GF-D8 (cell line): ENCODE measurements around the gene GPX1.

Experiments
- DNase-seq: peaks from one replicate; lab custom pipeline; 2025; lab: John Stamatoyannopoulos, UW

The GPX1 gene

DNA sequence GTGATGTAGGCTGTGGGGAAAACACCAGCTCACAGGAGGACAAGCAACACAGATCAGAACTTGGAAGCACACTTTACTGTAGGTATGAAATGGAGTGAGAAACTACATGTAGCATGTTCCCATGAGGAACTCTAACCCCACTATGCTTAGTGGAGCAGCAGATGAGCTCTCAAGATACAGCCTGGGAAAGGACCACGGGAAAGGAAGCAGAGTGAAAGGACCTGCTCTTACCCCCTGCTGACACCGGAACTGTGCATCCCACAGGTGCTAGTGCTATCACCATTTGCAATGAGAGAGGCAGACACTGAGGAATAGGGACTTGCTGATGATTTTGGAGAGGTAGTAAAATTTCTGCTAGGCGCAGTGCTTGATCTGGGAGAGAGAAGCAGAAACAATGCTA, 46.9 kb downstream of the GPX1 start:
- DNase-seq, result no peak

GRCh38 chr3:49310677-49311076, 47.5 kb downstream of the GPX1 start:
- DNase-seq, result no peak
